Measurements from ENCODE around the gene HIVEP1. TPM values are rescaled to one million over a fixed set of nuclear protein-coding genes. Genes with fewer than 3 reads are reported as not detected.

Gene HIVEP1
- total RNA-seq, 3 donors from 2014 or later (not counting 1 experiment from before 2014, with no cell fraction given): 26.3 to 37.9 (median 28.4) TPM

- H3K27ac ChIP-seq (ENCODE audit: low read length): no peak overlapping the region
- H3K27me3 ChIP-seq (ENCODE audit: control insufficient read depth, insufficient read depth, low read length): no peaks in the 10 kb centered on the region
- H3K36me3 ChIP-seq (ENCODE audit: control insufficient read depth, insufficient read depth, low read length): no peaks in the 10 kb centered on the region
- Mint-ChIP-seq H3K27me3 (ENCODE audit: low read depth in 2 of 2) (no peaks in the 10 kb centered on the region), H3K4me1 (no peaks in the 10 kb centered on the region), H3K4me3 (no peak overlapping the region), H3K9me3 (no peaks in the 10 kb centered on the region), H3K27ac (no peak overlapping the region), H3K36me3 (no peaks in the 10 kb centered on the region)
- TF ChIP-seq CTCF (IDR thresholded peaks at IDR 0.05): no peak
- 90% methylated on average over 6 of the region's 6 CpGs for WGBS (ENCODE audit: insufficient coverage)
- ATAC-seq (no peak), DNase-seq (no peak)
- no peaks in the 10 kb centered on the region for H3K9me3 ChIP-seq (ENCODE audit: control insufficient read depth, insufficient read depth, low read length)
- no peak overlapping the region for H3K4me3 ChIP-seq (ENCODE audit: low read length)
- intact Hi-C loops (cut with micrococcal nuclease): no loop called here
- H3K4me1 ChIP-seq (ENCODE audit: control insufficient read depth, insufficient read depth, low read length): no peaks in the 10 kb centered on the region
Measured at GRCh38 chr6:12196326-12196936, 184.3 kb downstream of the HIVEP1 start.

- no peak overlapping the region for H3K27ac Mint-ChIP-seq
- intact Hi-C loops (cut with micrococcal nuclease): no loop called here
- Histone ChIP-seq H3K36me3 (ENCODE audit: control insufficient read depth, insufficient read depth, low read length) (no peaks in the 10 kb centered on the region), H3K4me3 (ENCODE audit: low read length) (no peak overlapping the region), H3K27me3 (ENCODE audit: control insufficient read depth, insufficient read depth, low read length) (no peaks in the 10 kb centered on the region), H3K9me3 (ENCODE audit: control insufficient read depth, insufficient read depth, low read length) (no peaks in the 10 kb centered on the region), H3K27ac (ENCODE audit: low read length) (no peak overlapping the region), H3K4me1 (ENCODE audit: control insufficient read depth, insufficient read depth, low read length) (no peaks in the 10 kb centered on the region)
- H3K36me3 Mint-ChIP-seq: no peaks in the 10 kb centered on the region
- H3K4me3 Mint-ChIP-seq: no peak overlapping the region
- DNase-seq (no peak), ATAC-seq (no peak)
- WGBS (ENCODE audit: insufficient coverage): 79% methylated on average over 3 of the region's 3 CpGs
- H3K27me3 Mint-ChIP-seq (ENCODE audit: low read depth in 2 of 2): peaks cover 0 to 12% of the 10 kb centered on the region in 2 donors
- no peaks in the 10 kb centered on the region for H3K9me3 Mint-ChIP-seq
- H3K4me1 Mint-ChIP-seq: no peaks in the 10 kb centered on the region
- TF ChIP-seq CTCF (IDR thresholded peaks at IDR 0.05): no peak
Measured at GRCh38 chr6:12198851-12199250, 186.7 kb downstream of the HIVEP1 start.

GRCh38 chr6:12200015-12200564, 188.0 kb downstream of the HIVEP1 start:
- no peak overlapping the region for H3K27ac Mint-ChIP-seq
- no peaks in the 10 kb centered on the region for H3K4me1 Mint-ChIP-seq
- ATAC-seq (no peak), DNase-seq (no peak)
- WGBS (ENCODE audit: insufficient coverage): 96% methylated on average over 3 of the region's 3 CpGs
- Histone ChIP-seq H3K36me3 (ENCODE audit: control insufficient read depth, insufficient read depth, low read length) (no peaks in the 10 kb centered on the region), H3K4me3 (ENCODE audit: low read length) (no peak overlapping the region), H3K27me3 (ENCODE audit: control insufficient read depth, insufficient read depth, low read length) (no peaks in the 10 kb centered on the region), H3K9me3 (ENCODE audit: control insufficient read depth, insufficient read depth, low read length) (no peaks in the 10 kb centered on the region), H3K27ac (ENCODE audit: low read length) (no peak overlapping the region), H3K4me1 (ENCODE audit: control insufficient read depth, insufficient read depth, low read length) (no peaks in the 10 kb centered on the region)
- H3K27me3 Mint-ChIP-seq (ENCODE audit: low read depth in 2 of 2): peaks cover 5 to 23% of the 10 kb centered on the region in 2 donors
- intact Hi-C loops (cut with micrococcal nuclease): no loop called here
- H3K4me3 Mint-ChIP-seq: no peak overlapping the region
- no peaks in the 10 kb centered on the region for H3K36me3 Mint-ChIP-seq
- H3K9me3 Mint-ChIP-seq: no peaks in the 10 kb centered on the region
- no peak for TF ChIP-seq CTCF (IDR thresholded peaks at IDR 0.05)

GRCh38 chr6:12200761-12201160, 188.6 kb downstream of the HIVEP1 start:
- Histone ChIP-seq H3K4me1 (ENCODE audit: control insufficient read depth, insufficient read depth, low read length) (no peaks in the 10 kb centered on the region), H3K27me3 (ENCODE audit: control insufficient read depth, insufficient read depth, low read length) (no peaks in the 10 kb centered on the region), H3K4me3 (ENCODE audit: low read length) (no peak overlapping the region), H3K36me3 (ENCODE audit: control insufficient read depth, insufficient read depth, low read length) (no peaks in the 10 kb centered on the region), H3K27ac (ENCODE audit: low read length) (no peak overlapping the region), H3K9me3 (ENCODE audit: control insufficient read depth, insufficient read depth, low read length) (no peaks in the 10 kb centered on the region)
- no peak overlapping the region for H3K27ac Mint-ChIP-seq
- 50% methylated on average over 1 of the region's 1 CpG for WGBS (ENCODE audit: insufficient coverage)
- DNase-seq: no peak
- no peaks in the 10 kb centered on the region for H3K4me1 Mint-ChIP-seq
- peaks cover 5 to 23% of the 10 kb centered on the region in 2 donors for H3K27me3 Mint-ChIP-seq (ENCODE audit: low read depth in 2 of 2)
- H3K9me3 Mint-ChIP-seq: no peaks in the 10 kb centered on the region
- no peaks in the 10 kb centered on the region for H3K36me3 Mint-ChIP-seq
- intact Hi-C loops (cut with micrococcal nuclease): no loop called here
- no peak for ATAC-seq
- no peak for TF ChIP-seq CTCF (IDR thresholded peaks at IDR 0.05)
- H3K4me3 Mint-ChIP-seq: no peak overlapping the region

Measured in natural killer cell (primary cell).